ENCODE results near the gene TCFL5. TPM values are rescaled to one million over a fixed set of nuclear protein-coding genes. Genes with fewer than 3 reads are reported as not detected.

Gene TCFL5
- total RNA-seq, 1 experiment from 2014 or later, result 23.8 TPM

- in situ Hi-C loops (cut with HindIII; ENCODE audit: low pct_unique_long_range_greater_than_20kb, low sequenced_read_pairs) (no loop called here), intact Hi-C loops (cut with micrococcal nuclease; ENCODE audit: unreplicated experiment) (loop anchor here (10.0 kb wide), 1 partner anchor 323 kb away; the partner anchor contains the start of gene GATA5)
- no TSS peak for BruUV-seq (replicated peaks)
- ATAC-seq (no peak), DNase-seq (ENCODE audit: low read depth, low spot score) (no peak)
- Histone ChIP-seq H3K27me3 (ENCODE audit: control insufficient read depth, insufficient read depth, low read length) (no peaks in the 10 kb centered on the region), H3K4me1 (ENCODE audit: control insufficient read depth, insufficient read depth, low read length) (peaks cover 18% of the 10 kb centered on the region), H3K27ac (ENCODE audit: low read length) (peak overlapping the region; percentile 92), H3K36me3 (ENCODE audit: control insufficient read depth, insufficient read depth, low read length) (peaks cover 3% of the 10 kb centered on the region), H3K4me3 (ENCODE audit: low read depth in 2 of 2, low read length in 2 of 2) (peak overlapping the region; percentile 59), H3K9me3 (ENCODE audit: control insufficient read depth, insufficient read depth, low read depth, low read length) (no peaks in the 10 kb centered on the region)
- CTCF ChIA-PET, result no interaction called here
- TF ChIP-seq REST (IDR thresholded peaks at IDR 0.05; ENCODE audit: insufficient read depth in 1 of 2, low read depth in 2 of 2, low read length in 1 of 2) (no peak), SIN3A (IDR thresholded peaks at IDR 0.05; ENCODE audit: borderline replicate concordance, insufficient read depth, low read depth, low read length) (no peak), POLR2AphosphoS5 (IDR thresholded peaks at IDR 0.05; ENCODE audit: low read depth, low read length) (no peak), TCF7L2 (IDR thresholded peaks at IDR 0.05; ENCODE audit: low read depth, low read length) (no peak), CTCF (IDR thresholded peaks at IDR 0.05) (no peak)
- POLR2A ChIA-PET, result no interaction called here
Measured at GRCh38 chr20:62797671-62798532, 63.7 kb downstream of the TCFL5 start.

GRCh38 chr20:62796699-62797491 lies 64.7 kb downstream of the TCFL5 start:
- TF ChIP-seq SIN3A (IDR thresholded peaks at IDR 0.05; ENCODE audit: borderline replicate concordance, insufficient read depth, low read depth, low read length) (no peak), TCF7L2 (IDR thresholded peaks at IDR 0.05; ENCODE audit: low read depth, low read length) (no peak), REST (IDR thresholded peaks at IDR 0.05; ENCODE audit: insufficient read depth in 1 of 2, low read depth in 2 of 2, low read length in 1 of 2) (no peak), POLR2AphosphoS5 (IDR thresholded peaks at IDR 0.05; ENCODE audit: low read depth, low read length) (no peak), CTCF (IDR thresholded peaks at IDR 0.05) (no peak)
- Histone ChIP-seq H3K9me3 (ENCODE audit: control insufficient read depth, insufficient read depth, low read depth, low read length) (no peaks in the 10 kb centered on the region), H3K4me3 (ENCODE audit: low read depth in 2 of 2, low read length in 2 of 2) (peak overlapping the region; percentile 59), H3K36me3 (ENCODE audit: control insufficient read depth, insufficient read depth, low read length) (peaks cover 3% of the 10 kb centered on the region), H3K27ac (ENCODE audit: low read length) (peak overlapping the region; percentile 92), H3K4me1 (ENCODE audit: control insufficient read depth, insufficient read depth, low read length) (peaks cover 18% of the 10 kb centered on the region), H3K27me3 (ENCODE audit: control insufficient read depth, insufficient read depth, low read length) (no peaks in the 10 kb centered on the region)
- BruUV-seq (replicated peaks), result no TSS peak
- intact Hi-C loops (cut with micrococcal nuclease; ENCODE audit: unreplicated experiment) (loop anchor here (10.0 kb wide), 1 partner anchor 322 kb away; the partner anchor contains the start of gene GATA5), in situ Hi-C loops (cut with HindIII; ENCODE audit: low pct_unique_long_range_greater_than_20kb, low sequenced_read_pairs) (no loop called here)
- POLR2A ChIA-PET, result interaction anchor here (0.6 kb wide), 1 partner anchor 8 kb away, joined by 3 read pairs; no protein-coding TSS in a partner anchor
- CTCF ChIA-PET, result no interaction called here
- ATAC-seq (peak; percentile 5; the same call in 1 of the 2 replicates), DNase-seq (ENCODE audit: low read depth, low spot score) (no peak)
